GM21528 (cell line): ENCODE data around the gene RCOR1.
A peak's percentile ranks its signal among the peaks of the same experiment; 100 is the strongest.
"Not testable (repeated sequence)": the region's sequence is repeated elsewhere in the genome, so short reads cannot be mapped to it uniquely, and the experiment has no call there.

Experiments
- ATAC-seq: cut with Tn5 transposase; IDR thresholded peaks from one replicate; pipeline ENCODE4 v1.9.1; 2021; ENCODE audit warnings: mild to moderate bottlenecking, moderate library complexity; ENCODE audit not compliant: unreplicated experiment, low FRiP score

RCOR1 gene

GRCh38 chr14:102591944-102592762 is at the start of gene RCOR1:
TSS of gene RCOR1 (plus strand) at chr14:102592649. CDS start at chr14:102592887, 238 bp downstream.
- peak; percentile 68 for ATAC-seq

DNA sequence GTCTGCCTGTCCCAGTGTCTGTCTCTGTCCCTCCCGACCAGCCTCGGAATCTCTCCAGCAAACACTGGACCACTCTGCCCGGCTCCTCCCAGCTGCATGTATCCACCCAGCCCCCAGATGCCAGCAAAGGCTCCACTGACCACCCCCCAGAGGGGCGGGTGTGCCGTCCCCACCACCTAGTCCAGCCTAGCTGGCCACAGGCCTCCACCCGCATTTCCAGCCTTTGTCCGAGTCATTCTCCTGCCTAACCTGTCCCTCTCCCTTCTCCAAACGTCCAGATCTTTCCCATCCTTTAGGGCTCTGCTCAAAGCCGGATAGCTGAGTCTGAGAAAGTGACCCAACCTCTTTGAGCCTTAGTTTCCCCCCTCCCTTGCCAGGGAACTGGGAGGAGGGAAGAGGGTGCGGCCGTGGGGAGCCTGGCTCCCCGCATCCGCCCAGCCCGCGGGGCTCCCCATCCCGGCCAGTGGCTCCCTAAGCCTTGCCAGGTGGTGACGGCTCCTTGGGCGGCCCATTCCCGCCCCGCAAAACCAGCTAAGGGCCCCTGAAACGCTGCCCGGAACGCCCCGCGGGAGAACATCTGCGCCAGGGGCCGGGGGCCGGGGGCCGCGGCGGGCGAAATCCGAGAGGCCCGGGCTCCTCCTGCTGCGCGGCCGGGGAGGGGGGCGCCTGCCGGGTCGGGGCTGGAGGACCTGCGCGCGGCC is 48.3 kb upstream of the RCOR1 start:
- no peak for ATAC-seq

DNA sequence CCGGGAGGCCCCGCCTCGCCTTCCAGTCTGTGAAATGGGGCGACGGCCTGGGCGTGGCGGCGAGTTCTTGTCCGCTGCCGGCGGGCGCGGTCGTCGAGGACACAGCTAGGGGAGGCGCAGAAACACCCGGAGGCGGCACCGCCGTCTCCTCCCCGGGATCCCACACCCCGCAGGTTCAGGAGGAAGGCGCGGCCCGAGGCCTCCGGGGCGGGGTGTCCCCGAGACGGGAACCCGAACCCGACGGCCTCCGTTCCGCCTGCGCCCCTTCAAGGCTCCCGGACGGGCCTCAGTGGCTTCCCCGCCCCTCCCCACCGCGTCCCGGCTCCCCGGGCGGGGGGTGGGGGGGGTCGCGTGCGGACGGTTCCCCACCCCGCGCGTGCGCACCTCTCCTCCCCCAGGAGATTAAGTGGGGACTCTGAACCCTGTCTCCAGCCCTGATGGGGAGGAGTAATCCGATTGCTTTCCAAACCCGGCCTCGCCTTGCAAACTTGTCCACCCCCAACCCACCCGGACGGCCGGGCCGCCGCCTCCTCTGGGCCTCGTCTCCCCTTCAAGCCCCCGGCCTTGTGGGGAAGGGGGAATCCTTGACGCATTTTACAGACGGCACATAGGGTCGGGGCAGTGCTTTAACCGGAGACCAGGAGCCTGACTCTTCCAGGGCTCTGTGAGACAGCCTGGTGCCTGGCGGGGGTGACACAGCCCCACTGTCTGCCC is 47.5 kb upstream of the RCOR1 start:
- ATAC-seq, result no peak

DNA sequence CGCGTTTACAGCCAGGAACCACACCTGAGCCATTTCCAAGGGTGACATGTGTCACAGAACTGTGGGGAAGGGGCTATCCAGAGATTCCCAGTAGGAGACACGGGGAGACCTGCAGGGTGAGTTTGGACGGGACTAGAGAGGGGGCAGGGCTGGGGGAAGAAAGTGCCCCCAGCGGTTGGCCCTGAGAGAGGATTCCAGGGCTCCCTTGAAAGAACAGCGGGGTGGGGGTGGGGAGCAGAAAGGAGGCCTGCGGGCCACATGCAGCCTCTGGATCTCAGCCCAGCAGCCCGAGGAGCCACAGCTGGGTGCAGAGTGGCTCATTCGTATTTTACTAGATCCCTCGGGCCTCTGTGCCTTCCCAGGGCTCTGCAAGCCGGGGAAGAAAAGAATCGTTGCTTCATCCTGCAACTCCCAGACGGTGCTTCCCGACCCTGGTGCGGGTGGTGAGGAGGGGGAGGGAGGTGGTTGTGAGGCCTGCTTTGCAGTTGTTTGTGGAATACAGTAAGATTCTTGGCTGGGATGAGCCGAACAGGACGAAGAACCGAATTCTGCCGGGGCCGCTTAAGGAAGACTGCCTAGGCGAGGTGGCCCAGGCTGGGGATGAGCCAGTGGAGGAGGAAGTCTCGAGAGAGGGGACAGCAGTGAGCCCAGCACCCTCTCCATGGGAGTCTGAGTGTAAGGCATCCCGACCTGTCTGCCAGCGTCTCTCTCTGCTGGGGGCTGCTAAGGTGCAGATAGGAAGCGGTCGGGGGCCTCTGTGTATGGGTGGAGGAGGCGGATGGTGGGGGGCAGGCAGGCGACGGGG is 46.8 kb upstream of the RCOR1 start:
- no peak for ATAC-seq

- ATAC-seq, result no peak
Observed at GRCh38 chr14:102548616-102549240, 43.7 kb upstream of the RCOR1 start.

DNA sequence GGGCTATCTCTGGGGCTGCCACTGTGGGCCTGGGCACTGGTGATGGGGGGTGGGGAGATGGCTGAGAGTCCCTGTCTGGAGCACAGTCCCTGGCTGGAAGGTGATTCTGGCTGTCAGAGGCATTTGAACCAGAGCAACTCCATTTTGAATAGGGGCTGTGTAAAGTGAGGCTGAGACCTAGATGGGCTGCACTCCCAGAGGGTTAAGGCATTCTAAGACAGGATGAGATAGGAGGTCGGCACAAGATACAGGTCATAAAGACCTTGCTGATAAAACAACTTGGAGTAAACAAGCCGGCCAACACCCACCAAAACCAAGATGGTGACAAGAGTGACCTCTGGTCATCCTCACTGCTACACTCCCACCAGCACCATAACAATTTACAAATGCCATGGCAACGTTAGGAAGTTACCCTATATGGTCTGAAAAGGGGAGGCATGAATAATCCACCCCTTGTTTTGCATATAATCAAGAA is 41.5 kb upstream of the RCOR1 start:
- not testable (repeated sequence) for ATAC-seq

DNA sequence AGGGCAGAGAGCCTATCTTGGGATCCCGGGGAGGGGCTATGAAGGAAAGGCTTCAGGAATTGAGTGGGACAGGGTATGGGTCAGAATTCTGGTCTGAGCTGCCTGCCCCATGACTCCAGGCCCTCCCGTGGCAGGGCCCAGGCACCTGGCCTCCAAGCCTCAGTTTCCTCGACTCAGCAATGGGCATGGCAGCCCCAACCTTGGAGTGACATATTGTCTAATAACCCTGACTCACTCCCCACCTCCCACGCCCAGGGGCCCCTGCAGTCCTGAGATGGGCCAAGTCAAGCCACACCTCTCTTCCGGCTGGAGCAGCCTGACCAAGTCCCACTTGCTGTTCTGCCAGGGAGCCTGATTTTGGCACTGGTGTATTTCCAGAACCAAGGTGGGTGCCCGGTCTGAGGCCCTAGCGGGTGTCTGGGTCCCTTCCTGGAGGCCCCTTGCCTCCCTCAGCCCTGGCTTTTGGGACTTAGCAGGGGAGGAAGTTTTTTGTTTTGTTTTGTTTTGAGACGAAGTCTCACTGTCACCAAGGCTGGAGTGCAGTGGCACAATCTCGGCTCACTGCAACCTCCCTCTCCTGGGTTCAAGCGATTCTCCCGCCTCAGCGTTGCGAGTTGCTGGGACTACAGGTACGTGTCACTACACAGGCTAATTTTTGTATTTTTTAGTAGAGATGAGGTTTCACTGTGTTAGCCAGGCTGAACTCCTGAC is 40.3 kb upstream of the RCOR1 start:
- no peak for ATAC-seq

GRCh38 chr14:102554821-102555819 is 37.3 kb upstream of the RCOR1 start:
- no peak for ATAC-seq

DNA sequence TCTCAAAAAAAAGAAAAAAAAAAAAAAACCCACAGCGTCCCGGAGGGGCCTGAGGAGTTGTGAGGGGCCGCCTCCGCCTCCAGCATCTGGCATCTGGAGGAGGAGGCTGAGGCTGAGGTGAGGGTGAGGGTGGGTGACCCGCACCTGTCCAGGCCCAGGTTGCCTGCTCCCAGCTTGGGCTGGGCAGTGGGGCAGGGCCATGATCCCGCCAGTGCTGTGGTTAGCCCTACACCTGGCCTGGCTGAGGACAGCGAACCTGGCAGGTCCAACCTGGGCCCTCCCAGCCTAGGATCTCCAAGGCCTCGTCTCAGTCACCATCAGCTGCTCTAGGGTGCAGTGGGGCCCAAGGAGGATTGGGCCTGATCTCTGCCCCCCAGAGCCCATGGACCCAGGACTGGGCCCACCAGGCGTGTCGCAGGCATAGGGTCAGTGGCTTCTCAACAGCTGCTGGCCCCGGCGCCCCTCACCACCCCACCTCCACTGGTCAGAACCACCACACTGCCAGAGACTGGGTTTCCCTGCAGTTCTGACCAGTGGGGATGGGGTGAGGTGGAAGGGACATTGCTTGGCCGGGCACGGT is 36.3 kb upstream of the RCOR1 start:
- ATAC-seq, result no peak

GRCh38 chr14:102557434-102558226 is 34.8 kb upstream of the RCOR1 start:
- ATAC-seq, result no peak

DNA sequence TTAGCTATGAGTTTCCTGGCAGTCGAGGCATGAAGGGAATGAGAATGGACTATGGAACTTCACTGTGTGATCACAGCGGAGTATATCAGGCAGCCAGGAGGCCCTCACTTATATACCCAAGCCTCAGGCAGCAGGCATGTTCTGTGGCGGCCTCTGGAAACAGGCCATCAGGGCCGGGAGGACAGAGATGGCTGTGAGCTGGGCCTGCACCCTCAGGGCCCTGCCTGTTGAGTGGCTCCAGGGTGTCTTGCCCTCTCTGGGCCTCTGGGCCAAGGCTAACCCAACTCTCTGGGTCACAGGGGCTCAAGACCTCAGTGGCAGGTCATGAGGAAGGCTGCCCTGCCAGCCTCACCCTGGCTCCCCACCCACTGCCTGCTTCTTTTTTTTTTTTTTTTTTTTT is 33.9 kb upstream of the RCOR1 start:
- no peak for ATAC-seq

DNA sequence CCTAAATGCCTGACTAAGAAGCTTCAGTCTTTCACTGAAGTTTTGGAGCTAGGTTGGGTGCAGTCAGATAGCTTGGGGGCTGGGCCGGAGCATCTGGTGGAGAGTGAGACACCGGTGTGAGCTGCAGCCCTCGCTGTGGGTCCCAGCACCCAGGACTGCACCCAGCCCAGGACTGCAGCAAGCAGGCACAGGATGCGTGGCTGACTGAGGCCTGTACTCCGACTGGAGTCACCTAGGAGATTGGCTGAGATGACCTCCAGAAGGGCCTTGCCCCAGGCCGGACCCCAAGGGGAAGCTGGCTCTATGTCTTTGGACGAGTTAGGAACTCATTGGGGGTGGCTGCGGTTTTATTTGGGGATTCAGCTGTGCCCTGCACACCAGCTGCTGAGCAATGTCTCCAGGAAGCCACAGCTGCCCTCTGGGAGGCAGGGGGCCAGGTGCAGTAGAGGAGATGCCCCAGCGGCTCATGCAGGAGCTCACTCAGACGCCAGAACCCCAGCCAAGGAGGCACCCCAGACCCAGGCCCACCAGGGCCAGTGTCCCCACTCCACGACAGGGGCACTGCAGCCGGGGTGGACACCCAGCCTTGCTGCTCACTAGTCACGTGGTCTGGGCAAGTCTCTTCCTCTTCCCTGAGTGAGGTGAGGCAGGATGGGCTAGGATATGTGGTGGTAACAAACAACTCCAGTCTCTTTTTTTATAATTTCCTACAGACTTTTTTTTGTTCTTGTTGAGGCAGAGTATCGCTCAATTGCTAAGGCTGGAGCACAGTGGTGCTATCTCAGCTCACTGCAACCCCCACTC is 31.8 kb upstream of the RCOR1 start:
- no peak for ATAC-seq

- peak; percentile 63 for ATAC-seq
Observed at GRCh38 chr14:102565331-102565887, 27.0 kb upstream of the RCOR1 start.

GRCh38 chr14:102565959-102566358 is 26.5 kb upstream of the RCOR1 start:
- peak; percentile 33 for ATAC-seq

- no peak for ATAC-seq
Observed at GRCh38 chr14:102568115-102568614, 24.3 kb upstream of the RCOR1 start.
